GM19238 (cell line): ENCODE measurements around the gene OXER1.

Experiments used
- DNase-seq: peaks from one replicate; pipeline ENCODE4 v3.0.0; 2011; ENCODE audit warnings: low spot score; ENCODE audit not compliant: insufficient read length

The OXER1 gene

DNA sequence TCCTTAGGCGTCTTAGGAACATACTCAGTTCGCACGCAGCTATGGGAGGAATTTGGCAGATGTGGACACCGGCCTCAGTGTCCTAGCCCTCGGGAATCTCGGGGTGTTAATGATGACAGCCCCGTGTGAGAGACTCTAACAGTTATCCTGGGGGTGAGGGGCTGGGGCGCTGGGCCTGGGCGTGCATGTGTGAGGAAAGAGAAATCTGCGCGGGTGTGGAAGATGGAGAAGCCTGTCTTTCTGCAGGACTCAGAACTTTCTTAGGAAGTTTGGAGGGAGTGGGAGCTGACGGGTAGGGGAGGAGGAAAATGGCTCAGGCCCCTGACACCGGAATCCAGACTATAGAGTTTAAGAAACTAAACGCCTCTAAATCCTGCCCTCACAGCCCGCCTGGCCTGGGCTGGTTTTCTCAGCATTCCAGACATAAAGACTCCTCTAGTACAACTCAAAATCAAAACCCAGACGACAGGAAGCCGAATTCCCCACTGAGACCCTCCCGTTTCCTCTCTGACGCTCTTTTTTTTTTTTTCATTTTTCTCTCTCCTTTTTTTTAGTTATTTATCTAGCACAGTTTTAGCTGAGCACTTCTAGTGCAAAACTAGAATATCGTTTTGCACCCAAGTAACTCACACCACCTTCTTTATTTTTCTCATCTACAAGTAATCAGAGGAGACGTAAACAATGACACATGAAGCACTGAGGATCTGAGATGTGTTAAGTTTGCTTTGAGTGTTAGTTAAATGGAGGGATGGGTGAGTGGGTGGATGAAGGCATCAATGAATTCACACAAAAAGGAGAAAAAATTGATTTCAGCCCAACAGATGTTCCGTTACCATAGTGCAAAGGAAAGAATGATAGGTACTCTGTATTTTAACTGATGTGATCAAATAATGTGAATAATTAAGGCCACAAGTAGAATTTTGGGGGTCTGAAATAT, 29.7 kb upstream of the OXER1 start:
- no peak for DNase-seq

GRCh38 chr2:42792583-42793333, 28.8 kb upstream of the OXER1 start, which contains the start of gene HAAO:
Gene HAAO, minus strand, starts transcription at chr2:42792583. Its CDS starts 47 bp downstream, at chr2:42792536.
- peak; percentile 56 for DNase-seq

DNA sequence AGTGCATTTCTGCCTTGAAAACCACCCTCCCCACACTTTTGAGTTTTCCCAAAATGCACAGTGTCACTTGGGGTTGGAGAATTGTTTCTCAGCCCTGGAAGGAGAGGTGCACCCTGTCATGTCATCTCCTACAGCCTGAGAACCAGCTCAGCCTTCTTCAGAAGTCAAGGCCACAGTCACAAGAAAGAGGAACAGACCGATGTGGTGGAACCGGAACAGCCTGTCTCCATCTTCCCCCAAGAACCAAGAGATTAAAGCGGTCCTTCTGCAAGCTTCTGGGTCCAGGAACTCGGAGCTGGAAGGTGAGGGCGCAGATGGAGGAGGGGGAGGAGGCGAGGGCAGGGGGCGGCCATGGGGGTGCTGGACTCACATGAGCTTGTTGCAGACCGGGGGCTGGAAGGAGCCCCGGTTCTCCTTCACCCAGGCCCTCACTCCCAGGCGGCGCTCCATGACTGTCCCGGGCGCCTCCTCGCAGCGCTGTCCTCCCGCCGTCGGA, 28.2 kb upstream of the OXER1 start:
- no peak for DNase-seq

- DNase-seq = no peak
Measured at GRCh38 chr2:42791606-42792005, 27.7 kb upstream of the OXER1 start.

DNA sequence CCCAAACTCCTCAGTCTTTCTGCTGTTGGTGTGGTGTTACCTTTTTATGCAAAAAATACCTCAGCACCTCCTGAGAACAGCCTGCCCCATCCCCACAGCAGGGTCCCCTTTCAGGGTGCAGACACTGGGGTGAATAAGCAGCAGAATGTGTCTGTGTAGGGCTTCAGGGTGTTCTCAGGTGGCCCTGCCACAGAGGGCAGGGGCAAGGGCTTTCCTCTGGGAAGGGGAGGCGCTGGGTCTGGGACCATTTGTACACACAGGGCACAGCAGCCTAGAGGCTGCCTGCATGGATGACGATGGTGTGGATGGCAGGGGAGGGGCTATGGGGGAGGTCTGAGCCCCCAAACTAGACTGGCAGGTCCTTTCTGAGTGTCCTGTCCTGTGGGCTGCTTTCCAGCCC, 25.8 kb upstream of the OXER1 start:
- no peak for DNase-seq

DNA sequence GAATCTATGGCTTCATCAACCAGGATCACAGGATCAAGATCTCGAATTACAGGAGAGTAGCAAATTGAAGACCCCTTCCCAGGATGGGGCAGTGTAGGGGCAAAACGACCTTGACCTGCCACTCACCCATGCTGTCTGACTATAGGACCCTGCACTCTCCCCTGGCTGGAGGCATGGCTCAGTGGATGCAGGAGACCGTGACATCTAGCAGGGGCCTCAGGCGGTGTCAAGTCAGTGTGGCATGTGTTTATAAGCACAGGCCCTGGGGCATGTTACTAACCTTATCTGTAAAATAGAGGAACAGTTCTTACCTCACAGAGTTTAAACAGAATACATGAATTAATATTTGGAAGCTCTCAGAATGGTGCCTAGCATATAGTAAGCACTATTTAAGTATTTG, 24.9 kb upstream of the OXER1 start:
- no peak for DNase-seq

DNA sequence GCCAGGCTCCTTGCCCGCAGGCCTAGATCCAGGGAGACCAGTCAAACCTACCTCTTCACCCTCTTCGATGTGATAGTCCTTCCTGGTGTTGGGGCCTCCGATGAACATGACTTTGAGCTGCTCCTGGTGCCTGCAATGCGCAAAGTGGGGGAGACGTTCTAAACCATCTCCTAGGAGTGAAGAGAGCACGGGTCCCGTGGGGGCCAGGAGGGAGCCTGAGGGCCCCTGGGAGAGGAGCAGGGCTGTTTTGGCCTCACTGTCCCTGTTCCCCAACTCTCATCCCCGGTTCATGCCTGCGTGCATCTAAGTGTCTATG, 24.5 kb upstream of the OXER1 start:
- DNase-seq = no peak

GRCh38 chr2:42787788-42788477, 24.0 kb upstream of the OXER1 start:
- no peak for DNase-seq

DNA sequence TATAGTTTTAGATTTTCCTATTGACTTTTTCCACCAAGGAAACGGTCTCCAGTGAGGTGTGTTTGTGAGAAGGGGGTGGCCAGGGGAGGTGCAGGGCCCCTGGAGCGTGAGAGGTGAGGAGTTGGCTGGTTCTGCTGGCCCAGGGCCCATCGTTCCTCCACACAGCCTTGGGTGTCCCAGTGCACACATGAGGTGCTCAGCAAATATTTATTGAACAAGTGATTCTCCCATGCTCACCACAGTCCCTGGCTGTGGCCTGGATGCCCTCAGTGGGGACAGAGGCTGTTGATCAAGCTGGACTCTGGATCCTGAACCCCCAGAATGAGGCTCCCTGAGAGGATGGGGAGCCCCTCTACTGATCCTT, 23.5 kb upstream of the OXER1 start:
- DNase-seq = no peak

GRCh38 chr2:42786561-42787345, 22.8 kb upstream of the OXER1 start:
- no peak for DNase-seq

GRCh38 chr2:42784204-42784880, 20.4 kb upstream of the OXER1 start:
- DNase-seq = no peak

DNA sequence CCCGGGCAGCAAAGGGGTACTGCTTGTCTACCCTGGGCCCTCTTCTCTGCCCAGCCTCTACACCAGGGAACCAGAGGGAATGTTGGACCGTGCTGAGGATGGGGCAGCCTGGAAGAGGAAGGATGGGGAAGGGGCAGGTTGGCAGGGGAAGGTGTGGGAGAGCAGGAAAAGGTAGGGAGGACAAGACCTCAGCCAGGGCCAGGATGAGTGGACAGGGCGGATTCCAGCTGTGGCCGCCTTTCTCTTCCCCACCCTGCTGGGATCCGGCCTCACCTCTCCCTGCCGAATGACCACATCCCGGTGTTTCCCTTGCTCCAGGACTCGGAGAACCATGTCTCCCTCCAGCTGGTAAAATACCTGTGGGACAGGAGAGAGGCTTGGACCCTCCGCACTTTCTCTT, 19.6 kb upstream of the OXER1 start:
- no peak for DNase-seq

- no peak for DNase-seq
Measured at GRCh38 chr2:42781181-42781580, 17.2 kb upstream of the OXER1 start.

DNA sequence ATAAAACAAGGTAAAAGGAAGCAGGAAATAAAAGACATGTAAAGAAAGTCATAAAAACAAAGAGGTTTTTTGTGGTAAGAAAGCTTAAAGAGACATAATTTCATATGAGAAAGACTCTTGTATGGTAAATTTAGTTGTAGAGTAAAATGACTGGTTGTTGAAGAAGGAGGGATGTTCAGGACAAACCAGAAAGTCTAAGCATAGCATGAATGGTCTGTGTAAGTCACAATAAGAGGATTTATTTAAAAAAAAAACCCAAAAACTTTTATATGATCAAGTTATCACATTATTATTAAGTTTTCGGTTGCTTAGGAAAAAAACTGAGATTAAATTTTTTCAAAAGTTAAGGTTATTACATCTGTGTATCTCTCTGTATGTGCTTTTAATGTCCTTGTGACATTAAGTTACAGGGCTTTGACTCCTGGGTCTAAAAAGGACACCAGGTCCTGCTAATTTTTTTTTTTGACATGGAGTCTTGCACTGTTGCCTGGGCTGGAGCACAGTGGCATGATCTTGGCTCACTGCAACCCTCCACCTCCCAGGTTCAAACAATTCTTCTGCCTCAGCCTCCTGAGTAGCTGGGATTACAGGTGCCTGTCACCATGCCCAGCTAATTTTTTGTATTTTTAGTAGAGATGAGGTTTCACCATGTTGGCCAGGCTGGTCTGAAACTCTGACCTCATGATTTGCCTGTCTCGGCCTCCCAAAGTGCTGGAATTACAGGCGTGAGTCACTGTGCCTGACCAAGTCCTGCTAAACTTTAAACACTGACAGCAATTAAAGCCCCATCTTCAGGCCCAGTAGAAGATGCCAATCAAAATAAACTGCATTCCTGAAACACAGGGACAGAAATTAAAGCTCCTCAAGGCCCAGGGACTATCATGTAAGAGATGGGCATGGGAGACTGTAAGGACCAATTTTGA, 14.2 kb upstream of the OXER1 start:
- DNase-seq = no peak

GRCh38 chr2:42775810-42776209, 11.9 kb upstream of the OXER1 start:
- no peak for DNase-seq

DNA sequence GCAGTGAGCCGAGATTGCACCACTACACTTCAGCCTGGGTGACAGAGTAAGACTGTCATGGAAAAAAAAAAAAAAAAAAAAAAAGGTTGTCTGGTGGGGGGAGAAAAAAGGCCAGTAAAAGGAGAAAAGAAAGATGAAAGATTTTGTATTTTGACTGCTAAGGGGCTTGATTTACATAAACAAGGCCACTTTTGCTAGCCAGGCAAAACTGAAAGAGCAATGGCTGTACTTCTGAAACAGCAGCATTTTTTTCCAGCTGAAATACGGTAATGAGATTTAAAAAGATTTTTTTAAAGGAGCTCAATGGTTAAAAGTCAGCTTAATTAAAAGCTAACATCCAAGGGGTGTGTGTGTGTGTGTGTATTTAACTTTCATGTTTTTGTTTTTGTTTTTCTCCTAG, 11.3 kb upstream of the OXER1 start:
- DNase-seq = no peak

- DNase-seq = no peak
Measured at GRCh38 chr2:42771546-42772153, 7.7 kb upstream of the OXER1 start.

- DNase-seq = no peak
Measured at GRCh38 chr2:42770288-42771131, 6.6 kb upstream of the OXER1 start.
